H9 (cell line): ENCODE data around the gene MGLL. TPM values are rescaled to one million over a fixed set of nuclear protein-coding genes. Genes with fewer than 3 reads are reported as not detected.

ENCODE experiments used
- DNase-seq: peaks from one replicate; pipeline ENCODE4 v3.0.0-alpha.2; 2017
- H2AFZ ChIP-seq: one replicate; pipeline ENCODE4 v1.6.1; 2013; ENCODE audit warnings: mild to moderate bottlenecking, low read length, control low read depth, moderate library complexity
- H2AK5ac ChIP-seq: 2 replicates; pipeline ENCODE4 v1.6.1; 2013; ENCODE audit warnings: low read length, control low read depth, mixed read lengths; ENCODE audit not compliant: insufficient read length
- H2BK120ac ChIP-seq: one replicate; pipeline ENCODE4 v1.6.1; 2013; ENCODE audit warnings: low read depth, mild to moderate bottlenecking, low read length, control low read depth, inconsistent platforms; ENCODE audit not compliant: poor library complexity, severe bottlenecking
- H2BK12ac ChIP-seq: 2 replicates; pipeline ENCODE4 v1.6.1; 2013; ENCODE audit warnings: low read length, control low read depth, mixed read lengths, low read depth; ENCODE audit not compliant: insufficient read length
- H2BK15ac ChIP-seq: 2 replicates; pipeline ENCODE4 v1.6.1; 2013; ENCODE audit warnings: low read depth, low read length, control low read depth
- H2BK20ac ChIP-seq: one replicate; pipeline ENCODE4 v1.6.1; 2013; ENCODE audit warnings: low read depth, mild to moderate bottlenecking, low read length, control low read depth, inconsistent platforms; ENCODE audit not compliant: poor library complexity, severe bottlenecking
- H2BK5ac ChIP-seq: 2 replicates; pipeline ENCODE4 v1.6.1; 2013; ENCODE audit warnings: low read length, control low read depth, mixed read lengths; ENCODE audit not compliant: insufficient read length
- H3K14ac ChIP-seq: 2 replicates; pipeline ENCODE4 v1.6.1; 2013; ENCODE audit warnings: low read length, control low read depth; ENCODE audit not compliant: insufficient read depth
- H3K18ac ChIP-seq: 2 replicates; pipeline ENCODE4 v1.6.1; 2013; ENCODE audit warnings: low read depth, mild to moderate bottlenecking, mixed read lengths, low read length, control low read depth; ENCODE audit not compliant: insufficient read length
- H3K23ac ChIP-seq: 2 replicates; pipeline ENCODE4 v1.6.1; 2013; ENCODE audit warnings: low read length, control low read depth, mixed read lengths, low read depth; ENCODE audit not compliant: insufficient read length
- H3K23me2 ChIP-seq: 2 replicates; pipeline ENCODE4 v1.6.1; 2013; ENCODE audit warnings: low read depth, mild to moderate bottlenecking, mixed read lengths, low read length, control low read depth; ENCODE audit not compliant: insufficient read length, poor library complexity, severe bottlenecking
- H3K27ac ChIP-seq: 2 replicates; pipeline ENCODE4 v1.5.1; 2013; ENCODE audit warnings: low read length, control low read depth, mixed read lengths, low read depth; ENCODE audit not compliant: insufficient read length
- H3K27me3 ChIP-seq: 2 replicates; pipeline ENCODE4 v1.6.1; 2013; ENCODE audit warnings: low read length, control low read depth, inconsistent platforms; ENCODE audit not compliant: insufficient read depth
- H3K4ac ChIP-seq: 2 replicates; pipeline ENCODE4 v1.6.1; 2013; ENCODE audit warnings: low read depth, mild to moderate bottlenecking, control low read depth, inconsistent platforms, low read length, moderate library complexity
- H3K4me1 ChIP-seq: 2 replicates; pipeline ENCODE4 v1.6.1; 2013; ENCODE audit warnings: low read length, control low read depth, inconsistent platforms; ENCODE audit not compliant: insufficient read depth
- H3K4me2 ChIP-seq: 2 replicates; pipeline ENCODE4 v1.6.1; 2013; ENCODE audit warnings: low read length, control low read depth, mixed read lengths; ENCODE audit not compliant: insufficient read length, insufficient read depth
- H3K56ac ChIP-seq: 2 replicates; pipeline ENCODE4 v1.6.1; 2013; ENCODE audit warnings: low read depth, mild to moderate bottlenecking, mixed read lengths, low read length, control low read depth; ENCODE audit not compliant: insufficient read length
- H3K79me1 ChIP-seq: 2 replicates; pipeline ENCODE4 v1.6.1; 2013; ENCODE audit warnings: low read depth, mild to moderate bottlenecking, moderate library complexity, low read length, control low read depth, inconsistent platforms; ENCODE audit not compliant: insufficient read depth, poor library complexity, severe bottlenecking
- H3K79me2 ChIP-seq: 2 replicates; pipeline ENCODE4 v1.6.1; 2013; ENCODE audit warnings: low read length, control low read depth, inconsistent platforms; ENCODE audit not compliant: insufficient read depth
- H3K9ac ChIP-seq: 2 replicates; pipeline ENCODE4 v1.6.1; 2013; ENCODE audit warnings: low read length, control low read depth, mixed read lengths; ENCODE audit not compliant: insufficient read length; ENCODE audit errors: extremely low read depth
- H3K9me3 ChIP-seq: one replicate; pipeline ENCODE4 v1.6.1; 2013; ENCODE audit warnings: low read depth, low read length, inconsistent platforms; ENCODE audit not compliant: control insufficient read depth
- H3T11ph ChIP-seq: one replicate; pipeline ENCODE4 v1.6.1; 2013; ENCODE audit warnings: mild to moderate bottlenecking, low read length, control low read depth, inconsistent platforms
- H4K20me1 ChIP-seq: one replicate; pipeline ENCODE4 v1.6.1; 2013; ENCODE audit not compliant: control insufficient read depth, insufficient read length, insufficient read depth
- H4K5ac ChIP-seq: 2 replicates; pipeline ENCODE4 v1.6.1; 2013; ENCODE audit warnings: low read depth, mild to moderate bottlenecking, mixed read lengths, low read length, control low read depth; ENCODE audit not compliant: insufficient read length
- H4K8ac ChIP-seq: replicated peaks from 2 replicates; pipeline ENCODE4 v1.6.1; 2013; ENCODE audit warnings: low read length, control low read depth, mixed read lengths, low read depth; ENCODE audit not compliant: insufficient read length
- H4K91ac ChIP-seq: 2 replicates; pipeline ENCODE4 v1.6.1; 2013; ENCODE audit warnings: low read depth, mild to moderate bottlenecking, moderate library complexity, mixed read lengths, low read length, control low read depth; ENCODE audit not compliant: insufficient read length
- H3K27ac Mint-ChIP-seq, 3 experiments: 2 replicates in 2 of 3; 3 replicates in 1 of 3; pipeline ENCODE4 v1.8.0; 2020 to 2021; ENCODE audit warnings: mixed read lengths in 3 of 3, mild to moderate bottlenecking in 1 of 3, moderate library complexity in 1 of 3
- H3K27me3 Mint-ChIP-seq: 2 replicates; pipeline ENCODE4 v1.8.0; 2021; ENCODE audit warnings: low read depth, mild to moderate bottlenecking, moderate library complexity, mixed read lengths
- H3K36me3 Mint-ChIP-seq, 3 experiments: 2 replicates in 2 of 3; 3 replicates in 1 of 3; pipeline ENCODE4 v1.8.0; 2020 to 2021; ENCODE audit warnings: low read depth in 3 of 3, mixed read lengths in 3 of 3; ENCODE audit not compliant: insufficient read depth in 1 of 3
- H3K4me1 Mint-ChIP-seq, 2 experiments: 2 replicates each; pipeline ENCODE4 v1.8.0; 2020; ENCODE audit warnings: mixed read lengths in 2 of 2
- H3K4me3 Mint-ChIP-seq, 2 experiments: 2 replicates in 1 of 2; 3 replicates in 1 of 2; pipeline ENCODE4 v1.8.0; 2020 to 2021; ENCODE audit warnings: mild to moderate bottlenecking in 2 of 2, mixed read lengths in 2 of 2, moderate library complexity in 1 of 2
- H3K9me3 Mint-ChIP-seq, 2 experiments: 2 replicates in 1 of 2; 3 replicates in 1 of 2; pipeline ENCODE4 v1.8.0; 2020; ENCODE audit warnings: mild to moderate bottlenecking in 2 of 2, mixed read lengths in 2 of 2, moderate library complexity in 1 of 2
- CTCF ChIP-seq: fragments of 200-600 bp; sonication (generic); conservative IDR thresholded peaks from 3 replicates; pipeline ENCODE4 v1.8.0; 2021; ENCODE audit warnings: antibody characterized with exemption, mild to moderate bottlenecking
- WGBS: extraction: QIAGEN DNeasy Blood & Tissue Kit; methylation state at CpG from one replicate; pipeline ENCODE4 v1.1.7; 2013; ENCODE audit warnings: missing lambda C conversion rate, low lambda C conversion rate, mixed read lengths; ENCODE audit not compliant: insufficient read length; ENCODE audit errors: extremely low coverage; 5-methylcytosine and 5-hydroxymethylcytosine counted together
- total RNA-seq: library from RNA; stranded (reverse); gene quantifications from 2 replicates; pipeline ENCODE4 v1.2.1, GENCODE V29; 2021

MGLL gene
- total RNA-seq, 1 experiment from 2014 or later: 0.11 TPM

- Histone ChIP-seq H2BK15ac (no peak overlapping the region), H3K23me2 (no peaks in the 10 kb centered on the region), H3K9ac (no peak overlapping the region), H3K79me2 (no peaks in the 10 kb centered on the region), H4K5ac (no peak overlapping the region), H2BK20ac (no peak overlapping the region), H3K4me2 (no peak overlapping the region), H4K20me1 (no peaks in the 10 kb centered on the region), H3K27me3 (no peaks in the 10 kb centered on the region), H4K91ac (no peak overlapping the region), H3T11ph (no peak overlapping the region), H2BK12ac (no peak overlapping the region), H3K27ac (no peak overlapping the region), H2AK5ac (no peak overlapping the region), H3K4ac (no peak overlapping the region), H3K79me1 (no peaks in the 10 kb centered on the region), H2BK120ac (no peak overlapping the region), H2AFZ (no peak overlapping the region), H3K23ac (no peak overlapping the region), H3K9me3 (no peaks in the 10 kb centered on the region), H2BK5ac (no peak overlapping the region), H3K4me1 (no peaks in the 10 kb centered on the region), H3K14ac (no peak overlapping the region; the same call in 1 of the 2 replicates), H3K56ac (no peak overlapping the region), H4K8ac (no peak overlapping the region), H3K18ac (no peak overlapping the region)
- Mint-ChIP-seq H3K4me1 (peaks cover 9 to 12% of the 10 kb centered on the region in 2 experiments), H3K27me3 (peaks cover 1% of the 10 kb centered on the region; the same call in 1 of the 2 replicates), H3K4me3 (no peak overlapping the region), H3K27ac (no peak overlapping the region; a peak in 1 of 7 replicates), H3K9me3 (no peaks in the 10 kb centered on the region; a peak in 1 of 5 replicates), H3K36me3 (no peaks in the 10 kb centered on the region)
- no CpG with 5 or more reads among the region's 7 CpGs for WGBS
- no peak for TF ChIP-seq CTCF
- no peak for DNase-seq
Observed at GRCh38 chr3:127790882-127791183, 31.5 kb downstream of the MGLL start.
